Measurements from ENCODE around the gene JAGN1. TPM values are rescaled to one million over a fixed set of nuclear protein-coding genes. Genes with fewer than 3 reads are reported as not detected.

JAGN1 gene
- total RNA-seq, 4 donors from 2014 or later = 50.4 to 91.0 (median 75.6) TPM

DNA sequence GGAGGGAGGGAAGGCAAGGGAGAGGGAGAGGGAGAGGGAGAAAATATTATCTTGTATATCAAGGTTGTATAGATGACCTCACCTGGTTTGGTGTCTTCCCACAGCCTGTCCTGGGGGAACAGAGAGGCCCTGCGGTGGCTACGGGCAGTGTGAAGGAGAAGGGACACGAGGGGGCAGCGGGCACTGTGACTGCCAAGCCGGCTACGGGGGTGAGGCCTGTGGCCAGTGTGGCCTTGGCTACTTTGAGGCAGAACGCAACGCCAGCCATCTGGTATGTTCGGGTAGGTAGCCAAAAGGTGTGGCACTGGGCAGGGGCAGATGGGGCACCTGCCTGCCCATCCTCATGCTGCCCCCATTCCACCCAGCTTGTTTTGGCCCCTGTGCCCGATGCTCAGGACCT, 50.3 kb downstream of the JAGN1 start:
- TF ChIP-seq, protein P1, sequence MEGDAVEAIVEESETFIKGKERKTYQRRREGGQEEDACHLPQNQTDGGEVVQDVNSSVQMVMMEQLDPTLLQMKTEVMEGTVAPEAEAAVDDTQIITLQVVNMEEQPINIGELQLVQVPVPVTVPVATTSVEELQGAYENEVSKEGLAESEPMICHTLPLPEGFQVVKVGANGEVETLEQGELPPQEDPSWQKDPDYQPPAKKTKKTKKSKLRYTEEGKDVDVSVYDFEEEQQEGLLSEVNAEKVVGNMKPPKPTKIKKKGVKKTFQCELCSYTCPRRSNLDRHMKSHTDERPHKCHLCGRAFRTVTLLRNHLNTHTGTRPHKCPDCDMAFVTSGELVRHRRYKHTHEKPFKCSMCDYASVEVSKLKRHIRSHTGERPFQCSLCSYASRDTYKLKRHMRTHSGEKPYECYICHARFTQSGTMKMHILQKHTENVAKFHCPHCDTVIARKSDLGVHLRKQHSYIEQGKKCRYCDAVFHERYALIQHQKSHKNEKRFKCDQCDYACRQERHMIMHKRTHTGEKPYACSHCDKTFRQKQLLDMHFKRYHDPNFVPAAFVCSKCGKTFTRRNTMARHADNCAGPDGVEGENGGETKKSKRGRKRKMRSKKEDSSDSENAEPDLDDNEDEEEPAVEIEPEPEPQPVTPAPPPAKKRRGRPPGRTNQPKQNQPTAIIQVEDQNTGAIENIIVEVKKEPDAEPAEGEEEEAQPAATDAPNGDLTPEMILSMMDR (IDR thresholded peaks at IDR 0.05) = no peak
- DNase-seq (ENCODE audit: low spot score) = no peak
- ATAC-seq (ENCODE audit: low FRiP score) = no peak

DNA sequence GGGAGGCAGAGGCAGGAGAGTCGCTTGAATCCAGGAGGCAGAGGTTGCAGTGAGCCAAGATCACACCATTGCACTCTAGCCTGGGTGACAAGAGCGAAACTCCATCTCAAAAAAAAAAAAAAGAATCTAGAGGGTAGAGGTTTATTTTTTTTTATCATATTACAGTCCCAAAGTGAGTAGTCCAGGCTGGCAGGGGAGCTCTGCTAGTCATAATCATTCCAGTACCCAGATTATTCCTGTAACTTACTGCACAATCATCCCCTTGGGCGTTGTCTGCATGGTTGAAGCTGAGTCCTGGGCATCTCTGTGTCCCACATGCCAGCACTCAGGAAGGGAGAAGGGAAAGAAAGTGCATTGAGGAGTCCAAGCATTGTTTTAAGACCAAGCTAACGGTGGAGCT, 51.8 kb downstream of the JAGN1 start:
- ATAC-seq (ENCODE audit: low FRiP score) (no peak), DNase-seq (ENCODE audit: low spot score) (no peak)
- TF ChIP-seq, protein P1 (IDR thresholded peaks at IDR 0.05) = no peak

DNA sequence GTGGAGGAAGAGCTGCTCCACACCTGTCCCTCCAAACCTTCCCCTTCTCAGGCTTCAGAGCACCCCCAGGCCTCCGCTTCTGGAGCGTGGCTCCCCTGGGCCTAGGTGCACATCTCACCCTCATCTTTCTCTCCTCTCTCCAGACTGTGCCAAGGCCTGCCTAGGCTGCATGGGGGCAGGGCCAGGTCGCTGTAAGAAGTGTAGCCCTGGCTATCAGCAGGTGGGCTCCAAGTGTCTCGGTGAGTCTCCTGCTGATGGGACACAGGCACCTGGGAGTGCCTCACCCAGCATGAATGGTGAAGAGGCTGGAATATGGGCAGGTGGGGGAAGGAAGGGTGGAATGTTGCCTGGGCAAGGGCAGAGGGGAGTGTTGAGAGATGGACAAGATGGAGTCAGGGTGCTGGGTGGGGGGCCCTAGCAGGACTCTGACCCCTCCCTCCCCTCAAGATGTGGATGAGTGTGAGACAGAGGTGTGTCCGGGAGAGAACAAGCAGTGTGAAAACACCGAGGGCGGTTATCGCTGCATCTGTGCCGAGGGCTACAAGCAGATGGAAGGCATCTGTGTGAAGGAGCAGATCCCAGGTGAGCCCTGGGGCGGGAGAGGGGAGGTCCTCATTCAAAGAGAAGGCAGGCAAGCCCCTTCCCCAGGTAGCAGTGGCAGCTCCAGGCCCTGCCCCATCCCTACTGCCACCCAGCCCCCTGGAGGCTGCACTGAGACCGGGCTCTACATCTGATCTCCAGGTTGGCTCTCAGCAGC, 52.7 kb downstream of the JAGN1 start:
- ATAC-seq (ENCODE audit: low FRiP score) = no peak
- TF ChIP-seq, protein P1 (IDR thresholded peaks at IDR 0.05) = no peak
- DNase-seq (ENCODE audit: low spot score) = no peak

Small RNA genes lying within 50 kb of the gene (small RNA-seq; reads per million reads assigned to genes)
- not detected for gene RNU6-882P

Other genes starting within 250 kb of the JAGN1 start
- gene MTMR14, start 241.1 kb upstream of the JAGN1 start, total RNA-seq = 10 to 100 TPM; 23.5 to 43.5 (median 32.4) TPM
- gene CPNE9, start 186.8 kb upstream of the JAGN1 start, total RNA-seq = not detected
- gene BRPF1, start 158.9 kb upstream of the JAGN1 start, total RNA-seq = 10 to 100 TPM; 15.6 to 35.7 (median 17.8) TPM
- gene OGG1, start 140.7 kb upstream of the JAGN1 start, total RNA-seq = 10 to 100 TPM; 15.6 to 27.1 (median 19.5) TPM
- 100 to 1,000 TPM in 1 of 4 donors, 10 to 100 TPM in 3; 50.9 to 180 (median 77.6) TPM for gene CAMK1, start 120.7 kb upstream of the JAGN1 start, total RNA-seq
- 10 to 100 TPM; 45.0 to 61.1 (median 52.2) TPM for gene TADA3, start 98.1 kb upstream of the JAGN1 start, total RNA-seq
- gene ARPC4, start 97.5 kb upstream of the JAGN1 start, total RNA-seq = 100 to 1,000 TPM in 3 of 4 donors, 10 to 100 TPM in 1; 99.0 to 141 (median 122) TPM
- 10 to 100 TPM; 40.4 to 91.1 (median 54.7) TPM for gene TTLL3, start 80.3 kb upstream of the JAGN1 start, total RNA-seq
- 10 to 100 TPM; 18.4 to 44.9 (median 35.4) TPM for gene RPUSD3, start 46.6 kb upstream of the JAGN1 start, total RNA-seq
- 1,000 to 10,000 TPM in 1 of 4 donors, 100 to 1,000 TPM in 3; 318 to 1,481 (median 713) TPM for gene CIDEC, start 10.4 kb upstream of the JAGN1 start, total RNA-seq
- 10 to 100 TPM in 2 of 4 donors, 1 to 10 TPM in 2; 7.7 to 13.8 (median 10.3) TPM for gene IL17RE, start 12.2 kb downstream of the JAGN1 start, total RNA-seq
- gene IL17RC, start 26.5 kb downstream of the JAGN1 start, total RNA-seq = 10 to 100 TPM; 53.4 to 97.6 (median 58.2) TPM
- 10 to 100 TPM; 26.8 to 52.3 (median 38.4) TPM for gene CRELD1, start 43.2 kb downstream of the JAGN1 start, total RNA-seq
- 1 to 10 TPM; 1.1 to 2.8 (median 1.3) TPM for gene PRRT3, start 61.8 kb downstream of the JAGN1 start, total RNA-seq
- gene EMC3, start 96.2 kb downstream of the JAGN1 start, total RNA-seq = 100 to 1,000 TPM in 1 of 4 donors, 10 to 100 TPM in 3; 50.8 to 116 (median 71.5) TPM
- gene FANCD2, start 135.8 kb downstream of the JAGN1 start, total RNA-seq = 1 to 10 TPM; 1.7 to 3.5 (median 3.3) TPM
- gene FANCD2OS, start 217.6 kb downstream of the JAGN1 start, total RNA-seq = not detected
- gene BRK1, start 225.1 kb downstream of the JAGN1 start, total RNA-seq = 100 to 1,000 TPM in 1 of 4 donors, 10 to 100 TPM in 3; 88.3 to 133 (median 93.7) TPM